B cell (primary cell): ENCODE results near the gene WDR35.

Experiments used
- CTCF ChIP-seq: fragments of 200-600 bp; IDR thresholded peaks from one replicate; pipeline ENCODE4 v1.8.0; 2022; ENCODE audit warnings: antibody characterized with exemption, mild to moderate bottlenecking
- EZH2 ChIP-seq: IDR thresholded peaks from 2 replicates; pipeline ENCODE4 v1.6.1; 2012; ENCODE audit warnings: borderline replicate concordance, low read depth, mild to moderate bottlenecking, moderate library complexity, low read length; ENCODE audit not compliant: insufficient read depth, poor library complexity, severe bottlenecking

- TF ChIP-seq EZH2 (no peak), CTCF (no peak)
Observed at GRCh38 chr2:20025065-20025786, 35.3 kb upstream of the WDR35 start.
